ENCODE measurements around the gene RASGEF1B.

GRCh38 chr4:81495345-81495744 lies 23.6 kb upstream of the RASGEF1B start:
- TF ChIP-seq CTCF (IDR thresholded peaks at IDR 0.05) (no peak), POLR2A (IDR thresholded peaks at IDR 0.05) (no peak)

Measured in esophagus squamous epithelium (tissue), 4 donors.